ENCODE data around the gene SRRD. TPM values are rescaled to one million over a fixed set of nuclear protein-coding genes. Genes with fewer than 3 reads are reported as not detected.

The SRRD gene
- total RNA-seq, 1 experiment from 2014 or later = 25.1 TPM

- CTCF ChIA-PET = no interaction called here
- no peaks in the 10 kb centered on the region for H3K9me3 Mint-ChIP-seq
Observed at GRCh38 chr22:26466196-26466595, 17.5 kb upstream of the SRRD start.

More at GRCh38 chr22:26466196-26466595, 17.5 kb upstream of the SRRD start:
- no peak overlapping the region for H3K4me3 Mint-ChIP-seq
- no peak overlapping the region for H3K27ac Mint-ChIP-seq
- DNase-seq (ENCODE audit: low spot score) (no peak), ATAC-seq (no peak)
- H3K4me1 Mint-ChIP-seq = peaks cover 4% of the 10 kb centered on the region; the same call in 1 of the 2 replicates
- POLR2A ChIA-PET = no interaction called here
- TF ChIP-seq MAX (CRISPR knock-in tag; IDR thresholded peaks at IDR 0.05) = no peak
- TF ChIP-seq ESRRA (CRISPR knock-in tag; IDR thresholded peaks at IDR 0.05; ENCODE audit: borderline replicate concordance) = no peak
- no peak for TF ChIP-seq RORB (CRISPR knock-in tag; IDR thresholded peaks at IDR 0.05)
- TF ChIP-seq ZNF281 (CRISPR knock-in tag; IDR thresholded peaks at IDR 0.05) = no peak
- TF ChIP-seq PRDM15 (CRISPR knock-in tag; IDR thresholded peaks at IDR 0.05) = no peak
- TF ChIP-seq PRRX2 (CRISPR knock-in tag; IDR thresholded peaks at IDR 0.05) = no peak
- no peak for TF ChIP-seq IRF1 (CRISPR knock-in tag; IDR thresholded peaks at IDR 0.05)
- no peak for TF ChIP-seq ZNF396 (CRISPR knock-in tag; IDR thresholded peaks at IDR 0.05; ENCODE audit: borderline replicate concordance)
- TF ChIP-seq ZMAT4 (CRISPR knock-in tag; IDR thresholded peaks at IDR 0.05) = no peak
- no peak for TF ChIP-seq ZNF512 (CRISPR knock-in tag; IDR thresholded peaks at IDR 0.05; ENCODE audit: borderline replicate concordance)
- TF ChIP-seq NR2C2 (CRISPR knock-in tag; IDR thresholded peaks at IDR 0.05) = no peak
- no peak for TF ChIP-seq JUN (CRISPR knock-in tag; IDR thresholded peaks at IDR 0.05)
- no peak for TF ChIP-seq ZNF121 (CRISPR knock-in tag; IDR thresholded peaks at IDR 0.05)
- no peak for TF ChIP-seq SMAD4 (CRISPR knock-in tag; IDR thresholded peaks at IDR 0.05)
- no peak for TF ChIP-seq ZNF317 (CRISPR knock-in tag; IDR thresholded peaks at IDR 0.05; ENCODE audit: borderline replicate concordance, low read depth)
- TF ChIP-seq FOXK1 (CRISPR knock-in tag; IDR thresholded peaks at IDR 0.05) = no peak
- no peak for TF ChIP-seq CREM (CRISPR knock-in tag; IDR thresholded peaks at IDR 0.05)
- no peak for TF ChIP-seq FOXP1 (CRISPR knock-in tag; IDR thresholded peaks at IDR 0.05; ENCODE audit: borderline replicate concordance)
- TF ChIP-seq ZSCAN18 (CRISPR knock-in tag; IDR thresholded peaks at IDR 0.05) = no peak
- H3K27me3 Mint-ChIP-seq (ENCODE audit: low read depth) = no peaks in the 10 kb centered on the region
- peaks cover 68% of the 10 kb centered on the region for H3K36me3 Mint-ChIP-seq
